Testis (tissue), 3 donors: ENCODE data around the gene ZXDC. TPM values are rescaled to one million over a fixed set of nuclear protein-coding genes. Genes with fewer than 3 reads are reported as not detected.

Source experiments
- DNase-seq: peaks from one replicate; pipeline ENCODE4 v3.0.0-alpha.2; 2019
- H3K27ac ChIP-seq, 2 donors: fragments of 200-600 bp; sonication (generic); one replicate each; pipeline ENCODE4 v1.5.1; 2019
- H3K27me3 ChIP-seq: fragments of 200-600 bp; sonication (generic); one replicate; pipeline ENCODE4 v1.5.1; 2019
- H3K36me3 ChIP-seq: fragments of 200-600 bp; sonication (generic); one replicate; pipeline ENCODE4 v1.5.1; 2017; ENCODE audit warnings: low read depth; ENCODE audit errors: missing control alignments
- H3K4me1 ChIP-seq: fragments of 200-600 bp; sonication (generic); one replicate; pipeline ENCODE4 v1.5.1; 2019
- H3K4me3 ChIP-seq, 2 donors: fragments of 200-600 bp; sonication (generic); one replicate each; pipeline ENCODE4 v1.5.1; 2017 to 2019
- H3K9me3 ChIP-seq: fragments of 200-600 bp; sonication (generic); one replicate; pipeline ENCODE4 v1.5.1; 2017
- CTCF ChIP-seq, 3 experiments: fragments of 450-650 bp in 2 of 3; fragments of 200-600 bp in 1 of 3; sonication (generic) in 1 of 3; IDR thresholded peaks; one replicate each; pipeline ENCODE4 v1.5.1; 2016 to 2019; ENCODE audit warnings: antibody characterized with exemption in 3 of 3, mild to moderate bottlenecking in 2 of 3, moderate library complexity in 1 of 3
- POLR2A ChIP-seq: fragments of 450-650 bp; IDR thresholded peaks from one replicate; pipeline ENCODE4 v1.6.1; 2017; ENCODE audit warnings: antibody characterized with exemption, mild to moderate bottlenecking, moderate library complexity
- WGBS, 2 donors: methylation state at CpG; one replicate each; pipeline ENCODE4 v1.1.5; 2018; 5-methylcytosine and 5-hydroxymethylcytosine counted together
- intact Hi-C: fragments of 100-400 bp; cut with DNase I; formaldehyde crosslinking; loops from one replicate; pipeline ENCODE4 v1.15.1; 2023; ENCODE audit warnings: low total_unique reads
- polyA plus RNA-seq: library from polyadenylated mRNA; stranded (reverse); fragments of 350-450 nt; fragmentation: Illumina TruSeq; extraction: RNeasy Lipid Tissue Mini Kit (QIAGEN cat#74804); gene quantifications from one replicate; pipeline ENCODE4 v1.2.3, GENCODE V29; 2014; ENCODE audit warnings: low read depth, low replicate concordance; ENCODE audit not compliant: insufficient read depth
- total RNA-seq, 2 donors: library from RNA; depleted of rRNA; stranded (reverse); fragments of >200 nt; gene quantifications; one replicate each; pipeline ENCODE4 v1.2.3, GENCODE V29; 2016

ZXDC gene
- total and polyA plus RNA-seq, 3 donors from 2014 or later = 25.6 to 80.3 (median 78.9) TPM

GRCh38 chr3:126460381-126460780, 15.3 kb downstream of the ZXDC start:
- H3K27me3 ChIP-seq = no peaks in the 10 kb centered on the region
- H3K4me1 ChIP-seq = peaks cover 6% of the 10 kb centered on the region
- 69 to 87% methylated on average over 7 of the region's 7 CpGs for WGBS, 2 donors
- H3K36me3 ChIP-seq = no peaks in the 10 kb centered on the region
- H3K9me3 ChIP-seq = no peaks in the 10 kb centered on the region
- no peak for TF ChIP-seq CTCF (IDR thresholded peaks at IDR 0.05)
- TF ChIP-seq POLR2A = no peak
- intact Hi-C loops = no loop called here
- DNase-seq = no peak
- H3K27ac ChIP-seq = no peak overlapping the region
- H3K4me3 ChIP-seq = no peak overlapping the region

GRCh38 chr3:126459763-126460127, 15.9 kb downstream of the ZXDC start:
- intact Hi-C loops = no loop called here
- WGBS, 2 donors = 91 to 93% methylated on average over 9 of the region's 9 CpGs
- Histone ChIP-seq H3K9me3 (no peaks in the 10 kb centered on the region), H3K27me3 (no peaks in the 10 kb centered on the region), H3K4me1 (peaks cover 6% of the 10 kb centered on the region), H3K4me3 (no peak overlapping the region), H3K27ac (no peak overlapping the region), H3K36me3 (no peaks in the 10 kb centered on the region)
- no peak for DNase-seq
- TF ChIP-seq CTCF (IDR thresholded peaks at IDR 0.05) = no peak
- no peak for TF ChIP-seq POLR2A

GRCh38 chr3:126459111-126459762, 16.5 kb downstream of the ZXDC start:
- no peak for DNase-seq
- H3K4me1 ChIP-seq = peaks cover 6% of the 10 kb centered on the region
- WGBS, 2 donors = 75 to 87% methylated on average over 7 of the region's 7 CpGs
- no peaks in the 10 kb centered on the region for H3K27me3 ChIP-seq
- no peaks in the 10 kb centered on the region for H3K36me3 ChIP-seq
- H3K4me3 ChIP-seq = no peak overlapping the region
- TF ChIP-seq CTCF (IDR thresholded peaks at IDR 0.05) (no peak), POLR2A (no peak)
- intact Hi-C loops = no loop called here
- H3K9me3 ChIP-seq = no peaks in the 10 kb centered on the region
- no peak overlapping the region for H3K27ac ChIP-seq

GRCh38 chr3:126456766-126457388, 18.8 kb downstream of the ZXDC start:
- no peak for TF ChIP-seq POLR2A
- TF ChIP-seq CTCF (IDR thresholded peaks at IDR 0.05) = no peak
- DNase-seq = no peak

GRCh38 chr3:126456211-126456610, 19.5 kb downstream of the ZXDC start:
- H3K4me3 ChIP-seq = no peak overlapping the region
- H3K27me3 ChIP-seq = no peaks in the 10 kb centered on the region
- no peaks in the 10 kb centered on the region for H3K4me1 ChIP-seq
- no peaks in the 10 kb centered on the region for H3K9me3 ChIP-seq
- intact Hi-C loops = no loop called here
- DNase-seq = no peak
- H3K36me3 ChIP-seq = no peaks in the 10 kb centered on the region
- TF ChIP-seq CTCF (IDR thresholded peaks at IDR 0.05) = no peak
- no peak for TF ChIP-seq POLR2A
- WGBS, 2 donors = 43 to 77% methylated on average over 2 to 4 of the region's 4 CpGs
- H3K27ac ChIP-seq = no peak overlapping the region

More at GRCh38 chr3:126456766-126457388, 18.8 kb downstream of the ZXDC start:
- 83 to 88% methylated on average over 12 of the region's 12 CpGs for whole genome bisulfite sequencing, 2 donors
- no peaks in the 10 kb centered on the region for H3K36me3 ChIP-seq
- no peak overlapping the region for H3K4me3 ChIP-seq
- no peaks in the 10 kb centered on the region for H3K4me1 ChIP-seq
- no peaks in the 10 kb centered on the region for H3K9me3 ChIP-seq
- intact Hi-C loops = no loop called here
- H3K27ac ChIP-seq = no peak overlapping the region
- H3K27me3 ChIP-seq = no peaks in the 10 kb centered on the region
